ENCODE measurements around the gene CHRNB1.
A peak's percentile ranks its signal among the peaks of the same experiment; 100 is the strongest.
"Not testable (repeated sequence)": the region's sequence is repeated elsewhere in the genome, so short reads cannot be mapped to it uniquely, and the experiment has no call there.

CHRNB1 gene

GRCh38 chr17:7468804-7469389, 24.0 kb downstream of the CHRNB1 start:
- DNase-seq, result no peak

GRCh38 chr17:7469843-7470242, 25.0 kb downstream of the CHRNB1 start:
- not testable (repeated sequence) for DNase-seq

- not testable (repeated sequence) for DNase-seq
These were observed 25.7 kb downstream of the CHRNB1 start for GRCh38 chr17:7470457-7470973.

- DNase-seq, result no peak
These were observed 26.9 kb downstream of the CHRNB1 start for GRCh38 chr17:7471729-7472128.

GRCh38 chr17:7474767-7475166, 29.9 kb downstream of the CHRNB1 start:
- not testable (repeated sequence) for DNase-seq

- DNase-seq, result peak; percentile 35
These were observed 31.0 kb downstream of the CHRNB1 start for GRCh38 chr17:7475764-7476422.

- DNase-seq, result no peak
These were observed 31.6 kb downstream of the CHRNB1 start for GRCh38 chr17:7476494-7476893.

GRCh38 chr17:7476951-7477350, 32.1 kb downstream of the CHRNB1 start:
- no peak for DNase-seq

GRCh38 chr17:7477392-7478275, 32.8 kb downstream of the CHRNB1 start:
- no peak for DNase-seq

- peak; percentile 84 for DNase-seq
These were observed 33.7 kb downstream of the CHRNB1 start for GRCh38 chr17:7478276-7479212.

- peak; percentile 81 for DNase-seq
These were observed 34.6 kb downstream of the CHRNB1 start, which contains the start of gene ZBTB4 for GRCh38 chr17:7479213-7480088. Gene ZBTB4, minus strand, starts transcription at chr17:7479631. Its CDS starts 12,830 bp downstream, at chr17:7466801.

GRCh38 chr17:7480089-7480384, 35.2 kb downstream of the CHRNB1 start:
- DNase-seq, result no peak

- DNase-seq, result not testable (repeated sequence)
These were observed 36.4 kb downstream of the CHRNB1 start, which contains the start of gene SLC35G6 for GRCh38 chr17:7481275-7481674. Gene SLC35G6, plus strand, starts transcription at chr17:7481446. Its CDS starts 71 bp downstream, at chr17:7481517.

GRCh38 chr17:7481842-7482741, 37.2 kb downstream of the CHRNB1 start:
- DNase-seq, result not testable (repeated sequence)

GRCh38 chr17:7482742-7483088, 37.9 kb downstream of the CHRNB1 start:
- not testable (repeated sequence) for DNase-seq

GRCh38 chr17:7483255-7484066, 38.6 kb downstream of the CHRNB1 start:
- peak; percentile 94 for DNase-seq

- DNase-seq, result peak; percentile 99
These were observed 39.4 kb downstream of the CHRNB1 start, which contains the start of gene POLR2A for GRCh38 chr17:7484067-7484918. Gene POLR2A, plus strand, starts transcription at chr17:7484366.

- no peak for DNase-seq
These were observed 40.1 kb downstream of the CHRNB1 start for GRCh38 chr17:7484919-7485377.
